ENCODE measurements around the gene C20orf144. TPM values are rescaled to one million over a fixed set of nuclear protein-coding genes. Genes with fewer than 3 reads are reported as not detected.
A peak's percentile ranks its signal among the peaks of the same experiment; 100 is the strongest.

The C20orf144 gene
- total and polyA plus RNA-seq, 9 of the 15 experiments (the other 6 are each of a cell fraction or from before 2014, with no cell fraction given), result 0.04 to 0.23 (median 0.11) TPM; not detected in 2

GRCh38 chr20:33688938-33689424 is 26.9 kb downstream of the C20orf144 start (continued):
- TF ChIP-seq, protein P1, sequence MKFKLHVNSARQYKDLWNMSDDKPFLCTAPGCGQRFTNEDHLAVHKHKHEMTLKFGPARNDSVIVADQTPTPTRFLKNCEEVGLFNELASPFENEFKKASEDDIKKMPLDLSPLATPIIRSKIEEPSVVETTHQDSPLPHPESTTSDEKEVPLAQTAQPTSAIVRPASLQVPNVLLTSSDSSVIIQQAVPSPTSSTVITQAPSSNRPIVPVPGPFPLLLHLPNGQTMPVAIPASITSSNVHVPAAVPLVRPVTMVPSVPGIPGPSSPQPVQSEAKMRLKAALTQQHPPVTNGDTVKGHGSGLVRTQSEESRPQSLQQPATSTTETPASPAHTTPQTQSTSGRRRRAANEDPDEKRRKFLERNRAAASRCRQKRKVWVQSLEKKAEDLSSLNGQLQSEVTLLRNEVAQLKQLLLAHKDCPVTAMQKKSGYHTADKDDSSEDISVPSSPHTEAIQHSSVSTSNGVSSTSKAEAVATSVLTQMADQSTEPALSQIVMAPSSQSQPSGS (CRISPR knock-in tag; IDR thresholded peaks at IDR 0.05), result no peak
- TF ChIP-seq RHOXF2B (CRISPR knock-in tag; conservative IDR thresholded peaks at IDR 0.05) (0 out of 2 replicates have a peak, but pooled peaks have one; percentile 69), ZNF12 (CRISPR knock-in tag; IDR thresholded peaks at IDR 0.05) (no peak), DACH1 (IDR thresholded peaks at IDR 0.05; ENCODE audit: partially characterized antibody) (peak; percentile 93), ZNF408 (CRISPR knock-in tag; IDR thresholded peaks at IDR 0.05; ENCODE audit: low read depth) (no peak), ARID3B (CRISPR knock-in tag; IDR thresholded peaks at IDR 0.05; ENCODE audit: borderline replicate concordance) (no peak), ZKSCAN8 (CRISPR knock-in tag; IDR thresholded peaks at IDR 0.05) (peak; percentile 86; the same call in 1 of the 2 replicates), ZNF717 (CRISPR knock-in tag; IDR thresholded peaks at IDR 0.05) (no peak), BHLHE40 (IDR thresholded peaks at IDR 0.05; ENCODE audit: low read length) (0 out of 2 replicates have a peak, but pooled peaks have one; percentile 47), SMARCB1 (IDR thresholded peaks at IDR 0.05; ENCODE audit: insufficient read length, low read depth) (no peak), ELF1 (tag; IDR thresholded peaks at IDR 0.05) (no peak), TEAD1 (CRISPR knock-in tag; IDR thresholded peaks at IDR 0.05) (peak in 1 of 2 experiments; percentile 89; a peak in 2 of 4 replicates), ZBTB11 (CRISPR knock-in tag; IDR thresholded peaks at IDR 0.05) (peak in 1 of 3 experiments; percentile 54; a peak in 1 of 6 replicates), SMAD3 (CRISPR knock-in tag; conservative IDR thresholded peaks at IDR 0.05) (no peak), ZNF232 (CRISPR knock-in tag; IDR thresholded peaks at IDR 0.05) (no peak), CXXC5 (CRISPR knock-in tag; IDR thresholded peaks at IDR 0.05) (peak; percentile 67), ZNF212 (CRISPR knock-in tag; IDR thresholded peaks at IDR 0.05) (no peak), CBFA2T3 (IDR thresholded peaks at IDR 0.05) (peak; percentile 96)
- TF ChIP-seq, protein P2, sequence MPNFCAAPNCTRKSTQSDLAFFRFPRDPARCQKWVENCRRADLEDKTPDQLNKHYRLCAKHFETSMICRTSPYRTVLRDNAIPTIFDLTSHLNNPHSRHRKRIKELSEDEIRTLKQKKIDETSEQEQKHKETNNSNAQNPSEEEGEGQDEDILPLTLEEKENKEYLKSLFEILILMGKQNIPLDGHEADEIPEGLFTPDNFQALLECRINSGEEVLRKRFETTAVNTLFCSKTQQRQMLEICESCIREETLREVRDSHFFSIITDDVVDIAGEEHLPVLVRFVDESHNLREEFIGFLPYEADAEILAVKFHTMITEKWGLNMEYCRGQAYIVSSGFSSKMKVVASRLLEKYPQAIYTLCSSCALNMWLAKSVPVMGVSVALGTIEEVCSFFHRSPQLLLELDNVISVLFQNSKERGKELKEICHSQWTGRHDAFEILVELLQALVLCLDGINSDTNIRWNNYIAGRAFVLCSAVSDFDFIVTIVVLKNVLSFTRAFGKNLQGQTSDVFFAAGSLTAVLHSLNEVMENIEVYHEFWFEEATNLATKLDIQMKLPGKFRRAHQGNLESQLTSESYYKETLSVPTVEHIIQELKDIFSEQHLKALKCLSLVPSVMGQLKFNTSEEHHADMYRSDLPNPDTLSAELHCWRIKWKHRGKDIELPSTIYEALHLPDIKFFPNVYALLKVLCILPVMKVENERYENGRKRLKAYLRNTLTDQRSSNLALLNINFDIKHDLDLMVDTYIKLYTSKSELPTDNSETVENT (CRISPR knock-in tag; IDR thresholded peaks at IDR 0.05), result no peak

Data from K562 (cell line).